ENCODE data around the gene CACNG4.

CACNG4 gene

GRCh38 chr17:67043283-67043682 lies 78.8 kb downstream of the CACNG4 start:
- no peak for DNase-seq (ENCODE audit: low spot score)

DNA sequence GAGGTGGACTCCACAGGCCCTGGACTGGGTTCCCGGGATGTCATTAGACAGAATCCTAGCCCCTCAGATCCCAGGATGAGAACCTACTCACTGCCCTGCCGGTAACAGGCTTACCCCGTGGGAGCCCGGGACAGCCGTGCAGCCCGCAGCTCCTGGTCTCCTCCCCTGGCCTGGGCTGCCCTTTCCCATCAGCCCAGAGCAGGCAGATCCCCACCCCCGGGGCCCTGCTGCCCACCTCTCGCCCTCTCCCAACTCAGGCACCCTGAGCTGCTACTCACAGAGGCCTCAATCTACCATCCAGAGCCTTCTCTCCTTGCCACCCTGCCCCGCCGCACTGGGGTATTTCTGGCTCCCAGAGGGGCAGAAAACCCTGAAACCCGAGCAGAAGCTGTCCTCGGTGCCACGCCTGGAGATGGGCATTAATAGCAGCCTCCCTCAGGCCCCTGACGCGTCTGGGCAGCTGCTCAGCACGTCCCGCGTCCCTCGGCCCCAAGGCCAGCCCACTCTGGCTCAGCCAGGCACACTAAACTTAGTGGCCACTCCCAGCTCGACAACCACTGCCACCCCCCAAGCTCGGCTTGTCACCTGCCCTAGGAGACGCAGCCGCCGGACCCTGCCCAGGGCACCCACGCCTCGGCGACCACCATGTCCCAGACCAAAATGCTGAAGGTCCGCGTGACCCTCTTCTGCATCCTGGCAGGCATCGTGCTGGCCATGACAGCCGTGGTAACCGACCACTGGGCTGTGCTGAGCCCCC lies 79.7 kb downstream of the CACNG4 start, which contains the start of gene CACNG1:
Gene CACNG1, plus strand, starts transcription at position 539 of the 757 bp plus-strand sequence. Its CDS starts 107 bp downstream, at position 646.
- no peak for DNase-seq (ENCODE audit: low spot score)

GRCh38 chr17:67044940-67045339 lies 80.4 kb downstream of the CACNG4 start:
- DNase-seq (ENCODE audit: low spot score) = no peak

DNA sequence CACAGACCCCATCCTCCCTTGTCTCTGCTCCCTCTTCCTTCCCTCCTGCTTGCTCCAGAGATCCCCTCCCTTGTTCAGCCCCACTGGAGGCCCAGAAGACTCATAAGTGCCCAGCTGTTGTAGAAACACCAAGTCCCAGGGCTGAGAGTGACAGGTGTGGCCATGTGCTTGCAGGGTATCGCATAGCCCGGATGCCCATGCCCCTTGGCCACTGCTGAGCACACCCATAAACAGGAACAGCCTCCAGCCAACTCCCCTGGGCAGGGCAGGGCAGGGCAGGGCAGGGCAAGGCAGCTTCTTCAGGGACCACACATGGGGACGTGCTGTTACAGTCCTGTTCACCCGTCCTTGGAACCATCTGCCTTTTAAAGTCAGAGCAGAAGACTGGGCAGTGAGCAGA lies 81.9 kb downstream of the CACNG4 start:
- DNase-seq (ENCODE audit: low spot score) = no peak

DNA sequence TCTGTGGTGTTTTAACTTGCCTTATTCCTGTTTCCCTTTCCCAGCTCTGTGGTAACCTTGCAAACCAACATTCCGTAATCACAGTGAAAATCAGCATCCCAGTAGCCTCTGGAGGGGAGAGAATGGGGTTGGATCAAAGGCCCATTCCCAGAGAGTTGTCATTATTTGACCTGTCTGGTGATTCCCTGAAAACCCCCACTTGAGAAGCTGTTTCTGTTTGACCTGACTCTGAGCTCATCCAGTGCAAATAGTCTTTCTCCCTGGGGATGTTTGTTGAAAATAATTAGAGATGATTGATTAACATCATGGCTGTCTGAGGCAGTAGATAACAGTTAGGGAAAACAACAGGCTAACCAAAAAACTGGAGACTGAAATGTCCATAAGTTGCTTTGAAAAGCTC lies 82.9 kb downstream of the CACNG4 start:
- DNase-seq (ENCODE audit: low spot score) = no peak

- no peak for DNase-seq (ENCODE audit: low spot score)
Observed at GRCh38 chr17:67049025-67049739, 84.7 kb downstream of the CACNG4 start.

GRCh38 chr17:67050066-67050465 lies 85.6 kb downstream of the CACNG4 start:
- DNase-seq (ENCODE audit: low spot score) = no peak

DNA sequence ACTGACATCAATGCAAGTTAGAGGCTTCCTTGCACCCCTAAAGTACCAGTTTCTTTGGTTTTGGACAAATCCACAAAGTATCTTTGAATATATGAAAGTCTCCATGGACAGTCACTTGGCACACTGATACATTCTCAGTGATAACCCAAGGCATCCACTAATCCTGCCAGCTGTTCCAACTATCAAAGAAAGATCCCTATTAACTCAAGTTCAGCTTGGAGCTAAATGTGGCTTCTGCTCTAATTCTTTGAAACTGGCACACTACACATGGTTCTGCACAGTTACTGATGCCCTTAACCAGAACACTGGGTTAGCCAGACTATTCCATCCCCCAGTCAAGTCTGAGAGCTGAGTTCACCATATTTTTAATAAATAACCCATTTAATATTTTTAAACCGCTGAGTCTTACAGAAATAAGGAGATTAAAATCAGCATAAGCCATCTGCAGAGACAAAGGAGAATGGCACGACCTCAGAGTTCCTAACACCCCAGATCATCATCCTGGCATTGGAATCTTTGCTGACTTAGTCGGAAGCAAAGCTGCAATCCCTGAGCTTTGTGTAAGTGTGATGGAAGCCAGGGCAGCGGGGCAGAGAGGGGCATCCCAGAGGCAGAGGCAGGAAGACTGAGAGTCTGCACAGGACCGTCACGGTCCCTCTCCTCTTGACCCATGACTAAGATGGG lies 86.1 kb downstream of the CACNG4 start:
- no peak for DNase-seq (ENCODE audit: low spot score)

DNA sequence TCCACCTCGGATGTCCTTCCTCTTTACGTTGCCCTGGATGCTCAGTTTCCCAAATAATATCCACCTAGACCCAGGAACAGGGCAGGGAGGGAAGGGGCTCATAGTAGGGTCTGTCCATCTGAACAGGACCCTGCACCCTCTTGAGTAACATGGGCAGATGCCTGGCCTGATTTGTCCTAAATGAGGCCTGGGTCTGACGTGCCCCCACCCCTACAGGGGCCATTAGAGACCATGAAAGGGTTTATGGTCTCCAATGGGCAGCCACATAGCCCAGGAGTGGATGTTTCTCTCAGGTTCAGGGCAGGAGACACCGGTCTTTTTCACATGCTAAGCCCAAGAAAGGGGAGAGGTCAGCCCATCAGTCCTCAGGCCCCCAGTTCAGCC lies 86.6 kb downstream of the CACNG4 start:
- DNase-seq (ENCODE audit: low spot score) = no peak

DNA sequence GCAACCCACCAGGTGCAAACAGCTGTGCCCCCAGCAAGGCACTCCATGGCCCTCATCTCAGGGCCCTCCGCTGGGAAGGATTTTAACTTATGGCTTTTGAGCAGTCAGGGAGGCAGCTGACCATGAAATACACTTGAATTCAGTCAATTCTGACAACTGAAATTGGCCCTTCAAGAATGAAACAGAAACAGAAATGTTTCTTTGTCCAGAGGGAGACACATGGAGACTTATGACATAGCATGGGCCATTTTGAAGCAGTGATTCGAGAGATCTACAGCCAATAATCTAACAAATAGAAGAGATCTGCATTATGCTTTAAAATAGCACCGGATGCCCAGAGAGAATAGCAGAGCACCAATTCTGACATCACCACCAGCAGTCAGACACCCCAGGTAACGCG lies 87.3 kb downstream of the CACNG4 start:
- DNase-seq (ENCODE audit: low spot score) = no peak

DNA sequence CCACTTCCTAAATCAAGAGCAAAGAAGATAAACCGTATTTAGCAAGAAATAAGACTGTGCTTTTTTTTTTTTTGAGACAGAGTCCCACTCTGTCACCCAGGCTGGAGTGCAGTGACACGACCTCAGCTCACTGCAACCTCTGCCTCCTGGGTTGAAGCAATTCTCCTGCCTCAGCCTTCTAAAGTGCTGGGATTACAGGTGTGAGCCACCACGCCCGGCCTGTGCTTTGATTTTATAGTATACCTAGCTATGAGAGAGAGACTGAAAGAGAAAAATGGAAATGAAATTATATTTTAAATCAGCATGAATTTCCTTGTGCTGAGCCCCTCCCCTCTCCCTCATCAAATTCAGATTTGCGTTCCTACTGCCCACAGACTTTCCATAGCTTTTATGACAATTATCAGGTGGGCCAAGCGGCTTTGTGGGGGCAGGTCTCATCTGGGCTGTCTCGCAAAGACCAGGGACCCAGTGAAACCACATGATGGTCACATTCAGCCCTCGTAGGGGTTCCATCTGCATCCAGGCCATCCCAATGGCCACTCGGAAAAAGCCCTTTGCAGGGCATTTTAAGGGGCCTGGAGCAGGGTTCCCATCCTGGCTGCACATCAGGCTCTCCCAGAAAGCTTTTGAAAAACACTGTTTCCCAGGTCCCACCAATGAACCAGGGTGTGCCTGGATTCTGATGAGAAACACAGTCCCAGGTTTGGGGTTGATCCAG lies 88.4 kb downstream of the CACNG4 start:
- no peak for DNase-seq (ENCODE audit: low spot score)

DNA sequence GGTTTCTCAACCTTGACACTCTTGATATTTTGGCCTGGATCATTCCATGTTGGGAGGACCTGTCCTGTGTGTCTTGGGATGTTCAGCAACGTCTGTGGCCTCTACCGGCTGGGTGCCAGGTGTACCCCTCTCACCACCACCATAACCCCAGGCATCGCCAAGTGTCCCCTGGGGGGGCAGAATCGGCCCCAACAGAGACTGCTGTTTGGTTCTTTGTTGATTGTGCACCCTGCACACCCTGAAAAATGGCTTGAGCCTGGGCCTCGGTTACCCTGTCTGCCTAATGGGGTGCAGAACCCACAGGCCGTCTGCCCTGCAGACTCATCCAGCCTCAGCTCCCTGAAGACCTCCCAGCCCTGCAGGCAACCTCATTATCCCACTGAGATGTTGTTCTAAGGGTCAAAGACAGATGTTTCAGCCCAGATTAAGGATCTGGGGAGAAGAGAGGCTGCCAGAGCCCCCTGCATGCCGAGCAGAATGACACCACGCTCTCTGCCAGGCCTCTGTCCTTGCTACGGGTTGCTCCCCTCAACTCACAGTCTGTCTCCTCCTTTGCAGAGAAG lies 89.0 kb downstream of the CACNG4 start:
- DNase-seq (ENCODE audit: low spot score) = no peak

GRCh38 chr17:67054011-67054591 lies 89.6 kb downstream of the CACNG4 start:
- no peak for DNase-seq (ENCODE audit: low spot score)

DNA sequence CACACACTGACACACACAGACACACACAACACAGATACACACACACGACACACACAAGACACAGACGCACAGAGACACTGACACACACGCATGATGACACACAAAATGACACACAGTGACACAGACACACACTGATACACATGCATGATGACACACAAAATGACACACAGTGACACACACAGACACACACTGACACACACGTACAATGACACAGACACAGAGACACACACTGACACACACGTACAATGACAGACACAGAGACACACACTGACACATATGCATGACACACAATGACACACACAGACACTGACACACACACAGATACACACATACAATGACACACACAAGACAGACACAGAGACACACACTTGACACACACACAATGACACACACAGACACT lies 90.1 kb downstream of the CACNG4 start:
- no peak for DNase-seq (ENCODE audit: low spot score)

DNA sequence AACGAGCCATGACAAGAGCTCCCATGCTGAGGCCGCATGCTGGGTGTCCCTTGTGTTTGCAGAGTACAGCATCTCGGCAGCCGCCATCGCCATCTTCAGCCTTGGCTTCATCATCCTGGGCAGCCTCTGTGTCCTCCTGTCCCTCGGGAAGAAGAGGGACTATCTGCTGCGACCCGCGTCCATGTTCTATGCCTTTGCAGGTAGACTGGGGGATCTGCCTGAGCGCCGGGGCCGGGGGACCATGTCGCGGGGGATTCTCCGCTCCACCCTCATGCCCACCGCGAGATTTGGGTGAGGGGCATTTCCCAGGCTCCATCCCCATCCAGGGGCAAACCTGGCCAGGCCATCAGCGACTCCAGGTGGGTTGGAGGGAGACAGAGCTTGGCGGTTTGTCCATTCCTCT lies 90.5 kb downstream of the CACNG4 start:
- no peak for DNase-seq (ENCODE audit: low spot score)

DNA sequence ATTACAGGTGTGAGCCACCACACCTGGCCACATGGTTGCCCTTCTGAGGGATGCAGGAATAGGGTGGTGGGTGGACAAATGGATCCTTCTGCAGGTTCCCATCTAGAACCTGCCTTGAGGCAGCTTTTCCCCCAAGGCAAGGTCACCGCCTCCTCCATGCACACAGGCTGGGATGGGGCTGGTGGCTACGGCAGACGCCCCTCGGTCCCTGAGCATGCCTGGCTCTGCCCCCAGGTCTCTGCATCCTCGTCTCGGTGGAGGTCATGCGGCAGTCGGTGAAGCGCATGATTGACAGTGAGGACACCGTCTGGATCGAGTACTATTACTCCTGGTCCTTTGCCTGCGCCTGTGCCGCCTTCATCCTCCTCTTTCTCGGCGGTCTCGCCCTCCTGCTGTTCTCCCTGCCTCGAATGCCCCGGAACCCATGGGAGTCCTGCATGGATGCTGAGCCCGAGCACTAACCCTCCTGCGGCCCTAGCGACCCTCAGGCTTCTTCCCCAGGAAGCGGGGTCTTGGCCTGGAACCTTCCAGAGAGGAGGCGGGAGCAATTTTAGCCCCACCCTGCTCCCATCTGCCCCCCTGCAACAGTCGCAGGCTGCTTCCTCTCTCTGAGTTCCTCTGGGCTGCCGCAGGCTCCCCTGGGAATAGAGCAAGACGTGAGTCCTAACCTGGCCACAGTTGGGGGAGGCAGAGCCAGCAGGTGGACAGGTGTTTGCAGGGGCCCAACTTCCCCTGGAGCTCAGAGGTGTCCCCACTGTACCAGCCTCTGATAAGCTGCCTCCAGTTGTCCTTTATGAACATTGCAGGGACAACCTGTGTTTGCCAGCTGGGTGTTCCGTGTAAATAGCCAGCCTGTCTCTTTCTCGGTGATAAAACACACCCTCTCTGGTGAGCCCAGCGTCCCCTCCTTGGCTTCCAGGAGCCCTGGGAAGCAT lies 91.6 kb downstream of the CACNG4 start:
- DNase-seq (ENCODE audit: low spot score) = no peak

GRCh38 chr17:67056746-67057490 lies 92.4 kb downstream of the CACNG4 start:
- no peak for DNase-seq (ENCODE audit: low spot score)

DNA sequence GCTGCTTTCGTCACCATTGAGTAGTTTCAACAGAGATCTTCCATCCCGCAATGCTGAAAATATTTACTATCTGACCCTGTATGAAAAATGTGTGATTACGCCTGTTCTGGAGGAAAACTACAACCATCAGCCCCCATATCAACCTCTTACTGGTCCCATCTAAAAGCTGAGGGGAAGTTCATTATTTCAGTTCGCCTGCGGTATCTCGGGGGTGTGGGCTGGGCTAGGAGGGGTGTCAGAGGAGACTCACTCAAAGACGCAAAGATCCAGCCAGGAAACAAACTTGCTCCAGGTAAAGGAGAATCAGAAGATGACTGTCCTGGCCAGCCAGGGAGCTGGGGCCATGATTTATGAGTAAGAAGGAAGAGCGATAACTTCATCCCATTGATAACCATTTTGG lies 93.5 kb downstream of the CACNG4 start:
- no peak for DNase-seq (ENCODE audit: low spot score)

DNA sequence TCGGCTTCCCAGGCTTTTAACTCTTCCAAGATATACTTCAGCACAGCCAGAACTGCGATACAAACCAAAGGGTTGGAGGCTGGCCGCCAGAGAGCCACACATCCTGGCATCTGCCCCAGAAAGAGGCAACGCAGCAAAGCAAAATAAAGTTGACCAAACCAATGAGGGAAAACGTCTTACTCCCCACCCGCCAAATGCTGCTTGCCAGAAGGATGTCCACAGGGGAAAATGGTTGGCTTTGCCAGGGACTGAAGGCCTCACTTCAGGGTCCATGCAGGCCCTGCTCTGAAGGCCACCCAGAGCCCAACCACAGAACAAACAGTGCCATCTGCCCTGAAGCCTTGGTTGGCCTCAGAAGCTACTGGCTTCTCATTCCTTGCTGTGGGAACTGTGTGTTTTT lies 94.9 kb downstream of the CACNG4 start:
- DNase-seq (ENCODE audit: low spot score) = peak; percentile 19

- DNase-seq (ENCODE audit: low spot score) = no peak
Observed at GRCh38 chr17:67063141-67063540, 98.6 kb downstream of the CACNG4 start.

Data from globus pallidus (tissue), 1 donor.